Activated naive CD4-positive, alpha-beta T cell treated with anti-CD3 and anti-CD28 coated beads for 36 hours (primary cell): ENCODE results near the gene GHITM. TPM values are rescaled to one million over a fixed set of nuclear protein-coding genes. Genes with fewer than 3 reads are reported as not detected.
A peak's percentile ranks its signal among the peaks of the same experiment; 100 is the strongest.
"Not testable (repeated sequence)": the region's sequence is repeated elsewhere in the genome, so short reads cannot be mapped to it uniquely, and the experiment has no call there.

Experiments used
- CTCF ChIA-PET: fragments of 350-600 bp; sonication (Branson Sonifier 250); formaldehyde crosslinking; loops from one replicate; lab custom pipeline; 2021; ENCODE audit warnings: antibody characterized with exemption; lab: Charles Lee
- DNase-seq: peaks from one replicate; pipeline ENCODE4 v3.0.0-alpha.2; 2020
- H3K27ac Mint-ChIP-seq: one replicate; pipeline ENCODE4 v1.8.0; 2021; ENCODE audit warnings: mild to moderate bottlenecking, mixed read lengths
- H3K27me3 Mint-ChIP-seq: one replicate; pipeline ENCODE4 v1.8.0; 2021; ENCODE audit warnings: low read depth, mixed read lengths
- H3K36me3 Mint-ChIP-seq: one replicate; pipeline ENCODE4 v1.8.0; 2021; ENCODE audit warnings: low read depth, mixed read lengths
- H3K4me1 Mint-ChIP-seq: one replicate; pipeline ENCODE4 v1.8.0; 2021; ENCODE audit warnings: low read depth, mixed read lengths
- H3K4me3 Mint-ChIP-seq: one replicate; pipeline ENCODE4 v1.8.0; 2021; ENCODE audit warnings: mild to moderate bottlenecking, moderate library complexity, mixed read lengths
- H3K9me3 Mint-ChIP-seq: one replicate; pipeline ENCODE4 v1.8.0; 2021; ENCODE audit warnings: mixed read lengths
- intact Hi-C: fragments of 100-400 bp; cut with micrococcal nuclease; formaldehyde crosslinking; loops from one replicate; pipeline ENCODE4 v1.15.1; 2023
- total RNA-seq, 2 experiments: library from RNA; stranded (reverse); gene quantifications; one replicate each; pipeline ENCODE4 v1.2.3, GENCODE V29; 2021

The GHITM gene
- total RNA-seq, 2 experiments from 2014 or later = 281 TPM

- Mint-ChIP-seq H3K9me3 (no peaks in the 10 kb centered on the region), H3K27ac (no peak overlapping the region), H3K36me3 (no peaks in the 10 kb centered on the region), H3K27me3 (peaks cover 4% of the 10 kb centered on the region), H3K4me3 (no peak overlapping the region), H3K4me1 (no peaks in the 10 kb centered on the region)
- intact Hi-C loops = no loop called here
- no peak for DNase-seq
- CTCF ChIA-PET = interaction anchor here (1.0 kb wide), 1 partner anchor 20 kb away, joined by 3 read pairs; no protein-coding TSS in a partner anchor
Measured at GRCh38 chr10:84118395-84119006, 20.8 kb upstream of the GHITM start.

GRCh38 chr10:84123362-84123761 lies 15.9 kb upstream of the GHITM start:
- intact Hi-C loops = no loop called here
- no peak overlapping the region for H3K27ac Mint-ChIP-seq
- CTCF ChIA-PET = no interaction called here
- no peak overlapping the region for H3K4me3 Mint-ChIP-seq
- peaks cover 9% of the 10 kb centered on the region for H3K36me3 Mint-ChIP-seq
- no peak for DNase-seq
- peaks cover under 1% of the 10 kb centered on the region for H3K27me3 Mint-ChIP-seq
- H3K9me3 Mint-ChIP-seq = peaks cover 19% of the 10 kb centered on the region
- H3K4me1 Mint-ChIP-seq = no peaks in the 10 kb centered on the region

- Mint-ChIP-seq H3K27me3 (peaks cover 13% of the 10 kb centered on the region), H3K9me3 (peaks cover 19% of the 10 kb centered on the region)
- H3K36me3 Mint-ChIP-seq, DNase-seq, H3K4me1 Mint-ChIP-seq, H3K4me3 Mint-ChIP-seq, H3K27ac Mint-ChIP-seq, intact Hi-C loops: not testable (repeated sequence)
- CTCF ChIA-PET = interaction anchor here (1.8 kb wide), 1 partner anchor 79 kb away, joined by 4 read pairs; no protein-coding TSS in a partner anchor
Measured at GRCh38 chr10:84125910-84126784, 13.2 kb upstream of the GHITM start.

- no peaks in the 10 kb centered on the region for H3K4me1 Mint-ChIP-seq
- H3K4me3 Mint-ChIP-seq = no peak overlapping the region
- peaks cover 9% of the 10 kb centered on the region for H3K36me3 Mint-ChIP-seq
- no peak overlapping the region for H3K27ac Mint-ChIP-seq
- intact Hi-C loops = no loop called here
- no peak for DNase-seq
- peaks cover 19% of the 10 kb centered on the region for H3K9me3 Mint-ChIP-seq
- CTCF ChIA-PET = interaction anchor here (1.0 to 1.8 kb wide), 2 partner anchors 21 to 79 kb away, joined by 3 to 4 read pairs; no protein-coding TSS in a partner anchor
- H3K27me3 Mint-ChIP-seq = peaks cover 13% of the 10 kb centered on the region
Measured at GRCh38 chr10:84126785-84127167, 12.5 kb upstream of the GHITM start.

- Mint-ChIP-seq H3K4me3 (no peak overlapping the region), H3K27ac (no peak overlapping the region), H3K4me1 (peaks cover 12% of the 10 kb centered on the region), H3K27me3 (no peaks in the 10 kb centered on the region), H3K36me3 (peaks cover 3% of the 10 kb centered on the region), H3K9me3 (no peaks in the 10 kb centered on the region)
- intact Hi-C loops = no loop called here
- CTCF ChIA-PET = interaction anchor here (1.4 to 1.6 kb wide), 2 partner anchors 12 to 70 kb away, joined by 3 to 5 read pairs; no protein-coding TSS in a partner anchor
- DNase-seq = no peak
Measured at GRCh38 chr10:84135836-84136235, 3.5 kb upstream of the GHITM start.

- Mint-ChIP-seq H3K9me3 (no peaks in the 10 kb centered on the region), H3K36me3 (peaks cover 13% of the 10 kb centered on the region), H3K4me3 (peak overlapping the region; percentile 95), H3K4me1 (peaks cover 27% of the 10 kb centered on the region), H3K27ac (peak overlapping the region; percentile 99), H3K27me3 (no peaks in the 10 kb centered on the region)
- CTCF ChIA-PET = interaction anchor here (1.3 to 4.2 kb wide), 4 partner anchors 11 to 119 kb away, joined by 3 to 28 read pairs (median 6); no protein-coding TSS in a partner anchor
- intact Hi-C loops = loop anchor here (2.0 kb wide), 2 partner anchors 39 to 129 kb away; no protein-coding TSS in a partner anchor
- DNase-seq = no peak
Measured at GRCh38 chr10:84137811-84138210, 1.5 kb upstream of the GHITM start.

- H3K4me1 Mint-ChIP-seq = peaks cover 33% of the 10 kb centered on the region
- intact Hi-C loops = loop anchor here (1.0 to 2.0 kb wide), 8 partner anchors 10 to 399 kb away; partner anchors contain the start of gene CDHR1
- DNase-seq = peak; percentile 81
- peaks cover 18% of the 10 kb centered on the region for H3K36me3 Mint-ChIP-seq
- H3K9me3 Mint-ChIP-seq = no peaks in the 10 kb centered on the region
- peak overlapping the region; percentile 95 for H3K4me3 Mint-ChIP-seq
- CTCF ChIA-PET = interaction anchor here (0.6 to 4.2 kb wide), 7 partner anchors 10 to 498 kb away, joined by 3 to 28 read pairs (median 3); no protein-coding TSS in a partner anchor
- H3K27me3 Mint-ChIP-seq = no peaks in the 10 kb centered on the region
- H3K27ac Mint-ChIP-seq = peak overlapping the region; percentile 99
Measured at GRCh38 chr10:84138478-84139125, 707 bp upstream of the GHITM start.

- peak; percentile 35 for DNase-seq
- peak overlapping the region; percentile 99 for H3K27ac Mint-ChIP-seq
- peaks cover 36% of the 10 kb centered on the region for H3K4me1 Mint-ChIP-seq
- peaks cover 22% of the 10 kb centered on the region for H3K36me3 Mint-ChIP-seq
- H3K27me3 Mint-ChIP-seq = no peaks in the 10 kb centered on the region
- intact Hi-C loops = no loop called here
- CTCF ChIA-PET = interaction anchor here (0.9 to 4.2 kb wide), 3 partner anchors 8 to 19 kb away, joined by 3 to 28 read pairs (median 4); no protein-coding TSS in a partner anchor
- peak overlapping the region; percentile 95 for H3K4me3 Mint-ChIP-seq
- H3K9me3 Mint-ChIP-seq = no peaks in the 10 kb centered on the region
Measured at GRCh38 chr10:84140036-84140379, 699 bp downstream of the GHITM start.

- CTCF ChIA-PET = interaction anchor here (0.5 to 4.8 kb wide), 21 partner anchors 8 to 390 kb away, joined by 3 to 48 read pairs (median 4); partner anchors contain the start of gene GHITM
- Mint-ChIP-seq H3K36me3 (peaks cover 44% of the 10 kb centered on the region), H3K27ac (no peak overlapping the region), H3K4me3 (no peak overlapping the region), H3K9me3 (no peaks in the 10 kb centered on the region), H3K4me1 (peaks cover 24% of the 10 kb centered on the region), H3K27me3 (no peaks in the 10 kb centered on the region)
- intact Hi-C loops = no loop called here
- no peak for DNase-seq
Measured at GRCh38 chr10:84147347-84147746, 8.0 kb downstream of the GHITM start.

GRCh38 chr10:84148006-84148597 lies 8.8 kb downstream of the GHITM start:
- not testable (repeated sequence) for H3K4me3 Mint-ChIP-seq, H3K27ac Mint-ChIP-seq, H3K9me3 Mint-ChIP-seq, H3K27me3 Mint-ChIP-seq
- H3K36me3 Mint-ChIP-seq = peaks cover 42% of the 10 kb centered on the region
- H3K4me1 Mint-ChIP-seq = peaks cover 25% of the 10 kb centered on the region
- intact Hi-C loops = loop anchor here (1.0 to 2.0 kb wide), 4 partner anchors 9 to 109 kb away; partner anchors contain the start of gene GHITM
- CTCF ChIA-PET = interaction anchor here (0.7 to 4.8 kb wide), 20 partner anchors 9 to 1200 kb away, joined by 3 to 48 read pairs (median 3); partner anchors contain the start of gene GHITM
- peak; percentile 19 for DNase-seq

GRCh38 chr10:84149854-84150253 lies 10.5 kb downstream of the GHITM start:
- DNase-seq = no peak
- no peak overlapping the region for H3K4me3 Mint-ChIP-seq
- CTCF ChIA-PET = interaction anchor here (0.9 to 4.8 kb wide), 6 partner anchors 11 to 106 kb away, joined by 5 to 48 read pairs (median 13); partner anchors contain the start of gene GHITM
- H3K36me3 Mint-ChIP-seq = peaks cover 43% of the 10 kb centered on the region
- no peaks in the 10 kb centered on the region for H3K27me3 Mint-ChIP-seq
- intact Hi-C loops = loop anchor here (2.0 kb wide), 1 partner anchor 107 kb away; no protein-coding TSS in a partner anchor
- H3K4me1 Mint-ChIP-seq = peaks cover 27% of the 10 kb centered on the region
- peak overlapping the region; percentile 52 for H3K27ac Mint-ChIP-seq
- H3K9me3 Mint-ChIP-seq = no peaks in the 10 kb centered on the region
